NCI-H446 (cell line): ENCODE results near the gene LTF.
"Not testable (repeated sequence)": the region's sequence is repeated elsewhere in the genome, so short reads cannot be mapped to it uniquely, and the experiment has no call there.

Source experiments
- DNase-seq, 2 experiments: peaks; one replicate each; lab custom pipeline; 2025; lab: John Stamatoyannopoulos, UW

Gene LTF

GRCh38 chr3:46412786-46413298 is 51.9 kb downstream of the LTF start:
- no peak for DNase-seq

- no peak for DNase-seq
Measured at GRCh38 chr3:46411271-46411670, 53.4 kb downstream of the LTF start.

DNA sequence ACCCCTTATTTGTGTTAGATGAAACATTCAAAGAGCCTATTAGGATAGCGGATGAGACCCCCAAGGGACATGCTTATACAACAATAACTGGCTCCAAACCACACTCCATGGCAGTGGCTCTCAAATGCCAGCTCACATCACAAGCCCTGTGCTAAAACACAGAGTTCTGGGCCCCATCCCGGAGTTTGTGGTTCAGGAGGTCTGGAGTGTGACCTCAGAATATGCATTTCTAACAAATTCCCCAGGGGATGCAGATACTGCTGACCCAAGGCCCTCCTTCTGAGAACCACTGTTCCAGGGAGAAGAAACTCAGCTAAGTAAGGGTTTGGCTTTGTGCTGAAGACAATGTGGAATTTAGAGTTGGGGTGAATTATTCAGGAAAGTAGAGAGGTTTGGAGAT is 54.0 kb downstream of the LTF start:
- DNase-seq, result no peak

DNA sequence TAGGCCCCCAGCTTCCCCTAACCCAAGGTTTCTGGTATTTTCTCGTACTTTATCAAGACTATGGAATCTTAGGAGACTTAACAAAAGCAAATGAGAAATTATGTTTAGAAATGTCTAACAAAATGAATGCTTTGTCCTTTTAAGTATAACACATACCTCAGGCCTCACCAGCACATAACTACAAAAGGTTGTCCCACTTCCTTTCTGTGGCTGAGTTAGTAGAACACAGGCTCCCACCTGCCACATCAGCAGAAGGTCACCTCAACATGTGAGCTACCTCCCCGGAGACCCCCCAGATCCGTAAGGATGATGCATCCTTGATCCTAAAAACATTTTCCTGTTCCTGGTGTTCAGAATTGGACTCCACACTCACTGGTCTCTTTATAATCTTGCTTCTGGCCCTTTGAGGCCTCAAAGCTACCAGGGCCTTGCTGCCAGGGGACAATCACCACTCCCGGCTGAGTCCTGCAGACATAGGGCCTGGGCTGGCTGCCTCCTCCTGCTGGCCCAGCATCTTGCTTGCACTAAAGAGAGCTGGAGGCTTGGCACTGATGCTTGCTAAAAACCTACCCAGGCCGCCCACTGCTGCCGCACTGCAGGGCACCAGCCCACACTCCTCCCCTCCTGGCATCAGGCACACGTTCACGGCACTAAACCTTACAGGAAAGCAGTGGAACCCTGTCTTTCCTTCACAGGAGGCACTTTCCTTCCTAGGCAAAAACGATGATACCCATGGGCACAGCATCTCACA is 54.8 kb downstream of the LTF start:
- DNase-seq, result no peak

GRCh38 chr3:46408853-46409252 is 55.9 kb downstream of the LTF start:
- DNase-seq, result no peak

DNA sequence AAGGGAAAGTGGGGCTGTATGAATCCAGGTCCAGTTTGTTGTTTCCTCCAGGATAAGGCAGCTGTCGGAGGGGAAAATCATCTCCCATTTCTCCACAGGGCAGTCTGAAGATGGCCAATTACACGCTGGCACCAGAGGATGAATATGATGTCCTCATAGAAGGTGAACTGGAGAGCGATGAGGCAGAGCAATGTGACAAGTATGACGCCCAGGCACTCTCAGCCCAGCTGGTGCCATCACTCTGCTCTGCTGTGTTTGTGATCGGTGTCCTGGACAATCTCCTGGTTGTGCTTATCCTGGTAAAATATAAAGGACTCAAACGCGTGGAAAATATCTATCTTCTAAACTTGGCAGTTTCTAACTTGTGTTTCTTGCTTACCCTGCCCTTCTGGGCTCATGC is 56.7 kb downstream of the LTF start:
- DNase-seq, result no peak

GRCh38 chr3:46406788-46407611 is 57.7 kb downstream of the LTF start, which contains the start of the genes CCR5AS and CCRL2:
CCR5AS (minus strand) TSS chr3:46407066.
CCRL2 (plus strand) TSS chr3:46407259; CDS start chr3:46408080, 821 bp downstream.
- DNase-seq, result no peak

DNA sequence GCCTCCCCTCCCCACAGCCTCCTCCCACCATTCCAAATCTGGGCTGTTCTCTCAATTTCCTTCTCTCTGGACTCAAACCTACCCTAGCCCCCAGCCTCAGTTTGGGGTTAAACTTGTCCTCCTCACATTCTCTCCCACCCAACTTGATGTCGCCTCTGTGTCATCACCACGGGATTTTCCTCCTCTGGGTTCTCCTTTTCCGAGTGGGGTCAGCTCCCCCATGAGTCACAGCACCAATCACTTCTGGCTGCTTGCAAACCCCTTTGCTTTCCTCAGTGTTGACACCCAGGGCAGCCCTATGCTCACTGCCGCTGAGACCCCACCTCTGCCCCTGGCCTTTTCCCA is 58.3 kb downstream of the LTF start:
- DNase-seq, result no peak

- no peak for DNase-seq
Measured at GRCh38 chr3:46405301-46406019, 59.2 kb downstream of the LTF start.

GRCh38 chr3:46402902-46403301 is 61.8 kb downstream of the LTF start:
- DNase-seq, result not testable (repeated sequence)

DNA sequence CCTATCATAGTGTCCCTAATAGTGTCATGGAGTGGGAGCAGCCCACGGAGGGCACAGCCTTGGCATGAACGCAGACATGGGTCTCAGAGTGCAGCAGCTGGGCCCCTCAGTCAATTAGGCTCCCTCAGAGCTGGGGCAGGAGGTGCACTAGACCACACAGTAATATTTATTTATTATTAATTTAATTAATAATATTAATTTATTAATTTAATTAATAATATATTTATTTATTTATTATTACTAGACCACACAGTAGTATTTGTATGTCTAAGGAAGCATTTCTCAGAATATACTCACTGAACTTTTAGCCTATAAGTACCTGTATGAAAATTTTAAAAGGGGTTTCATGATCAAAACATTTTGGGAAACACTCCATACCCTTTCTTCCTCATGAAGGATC is 63.1 kb downstream of the LTF start:
- no peak for DNase-seq

DNA sequence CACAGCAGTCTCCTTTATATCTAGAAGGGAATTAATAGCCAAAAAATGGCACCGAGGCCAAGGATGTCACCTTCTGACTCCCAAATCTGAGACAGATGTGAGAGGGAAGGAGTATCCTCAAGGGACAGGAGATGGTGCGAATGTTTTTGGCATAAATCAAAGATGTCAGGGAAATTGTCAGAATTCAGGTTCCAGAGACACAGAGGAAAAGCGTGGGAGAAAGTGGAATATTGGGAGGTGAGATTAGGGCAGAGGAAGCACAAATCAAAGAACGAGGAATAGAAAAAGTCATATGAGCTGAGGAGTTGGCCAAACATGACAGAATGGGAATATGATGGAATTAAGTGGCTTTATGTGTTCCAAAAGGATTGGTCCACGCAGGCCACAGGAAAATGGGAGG is 63.9 kb downstream of the LTF start:
- DNase-seq, result no peak

- no peak for DNase-seq
Measured at GRCh38 chr3:46400000-46400734, 64.5 kb downstream of the LTF start.

- DNase-seq, result no peak
Measured at GRCh38 chr3:46399557-46399956, 65.1 kb downstream of the LTF start.

DNA sequence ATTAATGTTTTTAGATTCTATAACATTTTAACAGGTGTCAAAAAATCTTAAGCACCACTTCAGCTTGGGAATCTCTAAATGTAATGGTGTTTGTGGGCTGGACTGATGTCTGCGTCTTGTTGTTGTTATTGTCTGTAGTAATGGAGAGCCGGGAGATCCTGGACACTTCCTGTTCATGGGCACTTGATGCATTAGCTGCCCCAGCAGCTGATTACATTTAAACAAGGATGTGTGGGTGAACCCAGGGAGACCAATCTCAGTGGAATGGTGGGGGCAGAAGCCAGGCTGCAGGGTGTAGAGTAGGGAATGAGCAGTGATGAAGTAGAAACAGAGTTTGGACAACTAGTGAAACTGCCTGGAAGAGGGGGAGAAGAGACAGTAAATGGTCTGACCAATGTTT is 65.6 kb downstream of the LTF start:
- no peak for DNase-seq

GRCh38 chr3:46398186-46398955 is 66.3 kb downstream of the LTF start:
- no peak for DNase-seq

- no peak for DNase-seq
Measured at GRCh38 chr3:46397111-46397510, 67.6 kb downstream of the LTF start.

DNA sequence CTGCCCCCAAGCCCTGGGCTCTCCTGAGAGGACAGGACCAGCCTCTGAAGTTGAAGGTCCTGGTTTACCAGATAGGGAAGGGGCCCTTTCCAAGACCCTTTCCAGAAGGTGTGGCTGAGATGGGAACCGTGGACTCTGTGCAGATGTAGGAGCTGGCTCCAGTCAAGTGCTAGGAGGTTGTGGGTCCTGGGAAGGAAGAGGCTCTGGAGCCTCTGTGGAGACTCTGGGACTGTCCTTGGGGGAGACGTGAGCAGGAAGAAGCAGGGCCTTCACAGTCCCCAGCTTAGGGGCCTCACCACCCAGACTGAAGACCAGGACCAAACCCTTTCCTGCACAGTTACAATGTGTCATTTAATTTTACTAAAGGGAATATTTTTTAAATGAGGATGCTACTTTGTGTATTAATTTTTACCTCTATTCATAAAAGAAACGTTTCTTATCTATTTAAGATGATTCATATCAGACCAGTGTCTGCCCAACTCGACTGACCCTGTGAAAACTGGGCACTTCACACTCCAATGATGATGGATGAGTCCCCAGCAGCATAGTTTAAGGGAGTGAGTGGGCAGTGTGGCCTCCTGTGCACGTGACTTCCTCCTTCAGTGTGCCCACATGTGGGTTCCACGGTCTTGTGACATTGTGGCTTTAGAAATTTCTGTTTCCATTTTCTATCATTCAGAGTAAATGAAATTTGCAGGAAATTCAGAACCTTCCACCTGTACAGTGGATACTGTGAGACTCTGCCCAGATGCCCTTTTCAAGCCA is 68.8 kb downstream of the LTF start:
- DNase-seq, result no peak

DNA sequence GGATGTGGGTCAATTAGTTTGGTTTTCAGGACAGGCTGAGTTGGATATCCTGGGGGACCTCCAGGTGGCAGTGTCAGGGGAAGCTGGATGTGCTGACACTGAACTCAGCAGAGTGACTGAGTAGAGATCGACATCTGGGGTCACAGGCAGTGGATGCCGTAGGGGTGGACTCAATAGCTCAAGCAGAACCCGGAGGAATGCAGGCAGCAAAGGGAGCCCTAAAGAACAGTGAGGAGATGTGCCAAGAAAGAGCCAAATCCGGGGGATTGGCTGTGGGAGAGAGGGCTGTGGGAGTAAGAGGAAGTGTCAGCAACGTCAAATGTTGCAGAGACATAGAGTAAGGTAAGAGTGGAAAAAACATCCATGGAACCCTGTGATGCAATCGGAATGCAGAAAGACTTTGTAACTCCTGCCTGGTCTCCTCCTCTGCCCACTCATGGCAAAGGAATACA is 69.5 kb downstream of the LTF start:
- DNase-seq, result no peak
